ENCODE data around the gene SETD1A. TPM values are rescaled to one million over a fixed set of nuclear protein-coding genes. Genes with fewer than 3 reads are reported as not detected.

Gene SETD1A
- total RNA-seq, 1 donor from 2014 or later, result 4.7 TPM

GRCh38 chr16:31022544-31023251, 65.1 kb downstream of the SETD1A start:
- no peak for DNase-seq (ENCODE audit: low read depth)
- TF ChIP-seq CTCF (conservative IDR thresholded peaks at IDR 0.05; ENCODE audit: low read depth, low read length), result no peak
- no peak overlapping the region for H3K4me3 ChIP-seq (ENCODE audit: low read depth, low read length)

DNA sequence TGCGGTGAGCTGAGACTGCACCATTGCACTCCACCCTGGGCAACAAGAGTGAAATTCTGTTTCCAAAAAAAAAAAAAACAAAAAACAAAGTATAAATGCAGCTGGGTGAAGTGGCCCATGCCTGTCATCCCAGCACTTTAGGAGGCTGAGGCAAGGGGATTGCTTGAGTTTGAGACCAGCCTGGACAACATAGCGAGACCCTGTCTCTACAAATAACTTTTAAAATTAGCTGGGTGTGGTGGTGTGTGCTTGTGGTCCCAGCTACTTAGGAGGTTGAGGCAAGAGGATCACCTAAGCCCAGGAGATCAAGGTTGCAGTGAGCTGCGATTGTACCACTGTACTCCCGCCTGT, 65.7 kb downstream of the SETD1A start:
- no peak for DNase-seq (ENCODE audit: low read depth)
- no peak overlapping the region for H3K4me3 ChIP-seq (ENCODE audit: low read depth, low read length)
- TF ChIP-seq CTCF (conservative IDR thresholded peaks at IDR 0.05; ENCODE audit: low read depth, low read length), result no peak

- H3K4me3 ChIP-seq (ENCODE audit: low read depth, low read length), result no peak overlapping the region
- no peak for DNase-seq (ENCODE audit: low read depth)
- TF ChIP-seq CTCF (conservative IDR thresholded peaks at IDR 0.05; ENCODE audit: low read depth, low read length), result no peak
Observed at GRCh38 chr16:31023627-31024226, 66.2 kb downstream of the SETD1A start.

DNA sequence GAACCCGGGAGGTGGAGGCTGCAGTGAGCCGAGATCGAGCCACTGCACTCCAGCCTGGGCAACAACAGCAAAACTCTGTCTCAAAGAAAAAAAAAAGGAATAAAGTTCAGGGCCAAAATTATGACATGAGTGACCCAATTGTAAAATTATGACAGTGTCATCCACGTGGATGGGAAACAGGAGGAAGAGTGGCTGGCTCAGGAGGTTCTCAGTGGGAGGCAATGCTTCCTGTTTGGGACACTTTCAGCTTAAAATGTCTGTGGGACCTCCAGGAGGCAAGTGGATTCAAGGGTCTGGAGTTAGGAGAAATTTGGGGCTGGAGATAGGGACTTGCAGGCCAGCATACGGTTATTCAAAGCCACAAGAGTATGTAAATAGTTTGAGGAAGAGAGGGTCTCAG, 67.8 kb downstream of the SETD1A start:
- no peak overlapping the region for H3K4me3 ChIP-seq (ENCODE audit: low read depth, low read length)
- DNase-seq (ENCODE audit: low read depth), result no peak
- TF ChIP-seq CTCF (conservative IDR thresholded peaks at IDR 0.05; ENCODE audit: low read depth, low read length), result no peak

GRCh38 chr16:31029272-31029671, 71.7 kb downstream of the SETD1A start:
- DNase-seq (ENCODE audit: low read depth), result no peak
- H3K4me3 ChIP-seq (ENCODE audit: low read depth, low read length), result no peak overlapping the region
- TF ChIP-seq CTCF (conservative IDR thresholded peaks at IDR 0.05; ENCODE audit: low read depth, low read length), result no peak

GRCh38 chr16:31031276-31031675, 73.7 kb downstream of the SETD1A start:
- no peak for DNase-seq (ENCODE audit: low read depth)
- no peak for TF ChIP-seq CTCF (conservative IDR thresholded peaks at IDR 0.05; ENCODE audit: low read depth, low read length)
- H3K4me3 ChIP-seq (ENCODE audit: low read depth, low read length), result no peak overlapping the region
